ENCODE results near the gene CEACAM8.
"Not testable (repeated sequence)": the region's sequence is repeated elsewhere in the genome, so short reads cannot be mapped to it uniquely, and the experiment has no call there.

CEACAM8 gene

GRCh38 chr19:42567567-42567966, 27.2 kb downstream of the CEACAM8 start:
- Mint-ChIP-seq H3K36me3 (ENCODE audit: insufficient read depth) (no peaks in the 10 kb centered on the region), H3K27me3 (peaks cover 45% of the 10 kb centered on the region), H3K9me3 (no peaks in the 10 kb centered on the region), H3K4me3 (no peak overlapping the region), H3K27ac (ENCODE audit: low read depth) (no peak overlapping the region), H3K4me1 (peaks cover 5% of the 10 kb centered on the region)
- ATAC-seq (replicated peaks; ENCODE audit: extremely low read depth, poor library complexity, severe bottlenecking) (no peak), DNase-seq (ENCODE audit: low spot score in 2 of 2) (no peak)

GRCh38 chr19:42563352-42564210, 31.1 kb downstream of the CEACAM8 start:
- Mint-ChIP-seq H3K36me3 (ENCODE audit: insufficient read depth) (no peaks in the 10 kb centered on the region), H3K4me1 (peaks cover 5% of the 10 kb centered on the region), H3K27me3 (peaks cover 48% of the 10 kb centered on the region), H3K27ac (ENCODE audit: low read depth) (no peak overlapping the region), H3K9me3 (no peaks in the 10 kb centered on the region), H3K4me3 (no peak overlapping the region)
- DNase-seq (ENCODE audit: low spot score in 2 of 2): no peak
- ATAC-seq (replicated peaks; ENCODE audit: extremely low read depth, poor library complexity, severe bottlenecking): no peak

- Mint-ChIP-seq H3K4me1 (peaks cover 5% of the 10 kb centered on the region), H3K36me3 (ENCODE audit: insufficient read depth) (no peaks in the 10 kb centered on the region), H3K27me3 (peaks cover 57% of the 10 kb centered on the region), H3K4me3 (no peak overlapping the region), H3K9me3 (no peaks in the 10 kb centered on the region), H3K27ac (ENCODE audit: low read depth) (no peak overlapping the region)
- ATAC-seq (replicated peaks; ENCODE audit: extremely low read depth, poor library complexity, severe bottlenecking) (no peak), DNase-seq (ENCODE audit: low spot score in 2 of 2) (no peak)
These were observed 33.2 kb downstream of the CEACAM8 start for GRCh38 chr19:42561512-42561911.

GRCh38 chr19:42560731-42561130, 34.0 kb downstream of the CEACAM8 start:
- ATAC-seq (replicated peaks; ENCODE audit: extremely low read depth, poor library complexity, severe bottlenecking): no peak
- H3K9me3 Mint-ChIP-seq: no peaks in the 10 kb centered on the region

GRCh38 chr19:42558450-42559150, 36.1 kb downstream of the CEACAM8 start:
- no peak for ATAC-seq (replicated peaks; ENCODE audit: extremely low read depth, poor library complexity, severe bottlenecking)
- Mint-ChIP-seq H3K36me3 (ENCODE audit: insufficient read depth) (no peaks in the 10 kb centered on the region), H3K4me1 (peaks cover 5% of the 10 kb centered on the region), H3K9me3 (no peaks in the 10 kb centered on the region), H3K4me3 (no peak overlapping the region), H3K27ac (ENCODE audit: low read depth) (no peak overlapping the region), H3K27me3 (peaks cover 85% of the 10 kb centered on the region)
- DNase-seq (ENCODE audit: low spot score in 2 of 2): no peak

More at GRCh38 chr19:42560731-42561130, 34.0 kb downstream of the CEACAM8 start:
- no peak for DNase-seq (ENCODE audit: low spot score in 2 of 2)
- Mint-ChIP-seq H3K27ac (ENCODE audit: low read depth) (no peak overlapping the region), H3K4me3 (no peak overlapping the region), H3K27me3 (peaks cover 65% of the 10 kb centered on the region), H3K4me1 (peaks cover 5% of the 10 kb centered on the region), H3K36me3 (ENCODE audit: insufficient read depth) (no peaks in the 10 kb centered on the region)

- not testable (repeated sequence) for H3K4me1 Mint-ChIP-seq; H3K9me3 Mint-ChIP-seq; ATAC-seq (replicated peaks; ENCODE audit: extremely low read depth, poor library complexity, severe bottlenecking); H3K36me3 Mint-ChIP-seq (ENCODE audit: insufficient read depth); H3K4me3 Mint-ChIP-seq; DNase-seq (ENCODE audit: low spot score in 2 of 2); H3K27ac Mint-ChIP-seq (ENCODE audit: low read depth)
- peaks cover 79% of the 10 kb centered on the region for H3K27me3 Mint-ChIP-seq
These were observed 37.3 kb downstream of the CEACAM8 start for GRCh38 chr19:42557386-42557871.

GRCh38 chr19:42555801-42556200, 38.9 kb downstream of the CEACAM8 start:
- H3K27me3 Mint-ChIP-seq: peaks cover 81% of the 10 kb centered on the region
- no peaks in the 10 kb centered on the region for H3K9me3 Mint-ChIP-seq
- ATAC-seq (replicated peaks; ENCODE audit: extremely low read depth, poor library complexity, severe bottlenecking) (no peak), DNase-seq (ENCODE audit: low spot score in 2 of 2) (no peak)
- no peak overlapping the region for H3K4me3 Mint-ChIP-seq
- H3K4me1 Mint-ChIP-seq: no peaks in the 10 kb centered on the region
- no peaks in the 10 kb centered on the region for H3K36me3 Mint-ChIP-seq (ENCODE audit: insufficient read depth)
- H3K27ac Mint-ChIP-seq (ENCODE audit: low read depth): no peak overlapping the region

- H3K27me3 Mint-ChIP-seq: peaks cover 78% of the 10 kb centered on the region
- no peak for ATAC-seq (replicated peaks; ENCODE audit: extremely low read depth, poor library complexity, severe bottlenecking)
These were observed 39.4 kb downstream of the CEACAM8 start for GRCh38 chr19:42555317-42555716.

GRCh38 chr19:42554046-42554575, 40.6 kb downstream of the CEACAM8 start:
- peaks cover 84% of the 10 kb centered on the region for H3K27me3 Mint-ChIP-seq
- H3K4me1 Mint-ChIP-seq: no peaks in the 10 kb centered on the region
- DNase-seq (ENCODE audit: low spot score in 2 of 2): no peak
- H3K9me3 Mint-ChIP-seq: no peaks in the 10 kb centered on the region
- ATAC-seq (replicated peaks; ENCODE audit: extremely low read depth, poor library complexity, severe bottlenecking): no peak
- H3K4me3 Mint-ChIP-seq: no peak overlapping the region
- H3K36me3 Mint-ChIP-seq (ENCODE audit: insufficient read depth): no peaks in the 10 kb centered on the region
- H3K27ac Mint-ChIP-seq (ENCODE audit: low read depth): no peak overlapping the region

More at GRCh38 chr19:42555317-42555716, 39.4 kb downstream of the CEACAM8 start:
- no peak overlapping the region for H3K27ac Mint-ChIP-seq (ENCODE audit: low read depth)
- no peak overlapping the region for H3K4me3 Mint-ChIP-seq
- H3K9me3 Mint-ChIP-seq: no peaks in the 10 kb centered on the region
- no peaks in the 10 kb centered on the region for H3K4me1 Mint-ChIP-seq
- H3K36me3 Mint-ChIP-seq (ENCODE audit: insufficient read depth): no peaks in the 10 kb centered on the region
- no peak for DNase-seq (ENCODE audit: low spot score in 2 of 2)

GRCh38 chr19:42553292-42554045, 41.3 kb downstream of the CEACAM8 start:
- Mint-ChIP-seq H3K27me3 (peaks cover 86% of the 10 kb centered on the region), H3K4me3 (no peak overlapping the region), H3K27ac (ENCODE audit: low read depth) (no peak overlapping the region), H3K9me3 (no peaks in the 10 kb centered on the region), H3K36me3 (ENCODE audit: insufficient read depth) (no peaks in the 10 kb centered on the region), H3K4me1 (no peaks in the 10 kb centered on the region)
- DNase-seq (ENCODE audit: low spot score in 2 of 2): no peak
- no peak for ATAC-seq (replicated peaks; ENCODE audit: extremely low read depth, poor library complexity, severe bottlenecking)

- no peaks in the 10 kb centered on the region for H3K9me3 Mint-ChIP-seq
- DNase-seq (ENCODE audit: low spot score in 2 of 2): no peak
- no peak overlapping the region for H3K27ac Mint-ChIP-seq (ENCODE audit: low read depth)
- H3K4me3 Mint-ChIP-seq: no peak overlapping the region
- peaks cover 82% of the 10 kb centered on the region for H3K27me3 Mint-ChIP-seq
- no peaks in the 10 kb centered on the region for H3K4me1 Mint-ChIP-seq
- ATAC-seq (replicated peaks; ENCODE audit: extremely low read depth, poor library complexity, severe bottlenecking): no peak
- H3K36me3 Mint-ChIP-seq (ENCODE audit: insufficient read depth): no peaks in the 10 kb centered on the region
These were observed 42.3 kb downstream of the CEACAM8 start for GRCh38 chr19:42552086-42553065.

Measured in central memory CD8-positive, alpha-beta T cell (primary cell).